ENCODE data around the gene CNST. TPM values are rescaled to one million over a fixed set of nuclear protein-coding genes. Genes with fewer than 3 reads are reported as not detected.
"Not testable (repeated sequence)": the region's sequence is repeated elsewhere in the genome, so short reads cannot be mapped to it uniquely, and the experiment has no call there.

The CNST gene
- total RNA-seq, 1 donor = 58.8 TPM

DNA sequence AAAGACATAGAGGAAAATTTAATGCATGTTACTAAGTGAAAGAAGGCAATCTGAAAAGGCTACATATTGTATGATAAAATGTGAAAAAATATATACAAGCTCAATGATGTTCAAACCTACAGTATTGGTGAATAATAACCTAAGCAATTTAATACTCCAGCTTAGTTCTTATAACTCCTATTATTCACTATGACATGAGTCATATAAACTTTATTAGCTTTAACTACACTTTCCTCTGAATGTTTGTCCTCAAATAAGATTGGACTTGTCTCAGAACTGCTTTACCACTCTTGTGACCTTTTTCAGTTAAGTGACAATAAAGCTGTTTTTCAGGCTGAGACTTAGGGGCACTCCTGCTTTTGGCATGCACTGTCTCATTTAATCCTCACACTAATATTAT, 50.9 kb downstream of the CNST start:
- H3K9me3 ChIP-seq (ENCODE audit: low read depth, low read length) = no peaks in the 10 kb centered on the region
- no peaks in the 10 kb centered on the region for H3K4me1 ChIP-seq (ENCODE audit: insufficient read depth, low read length)
- no peaks in the 10 kb centered on the region for H3K27me3 ChIP-seq (ENCODE audit: insufficient read depth, low read length)
- H3K4me3 ChIP-seq (ENCODE audit: low read length) = no peak overlapping the region

DNA sequence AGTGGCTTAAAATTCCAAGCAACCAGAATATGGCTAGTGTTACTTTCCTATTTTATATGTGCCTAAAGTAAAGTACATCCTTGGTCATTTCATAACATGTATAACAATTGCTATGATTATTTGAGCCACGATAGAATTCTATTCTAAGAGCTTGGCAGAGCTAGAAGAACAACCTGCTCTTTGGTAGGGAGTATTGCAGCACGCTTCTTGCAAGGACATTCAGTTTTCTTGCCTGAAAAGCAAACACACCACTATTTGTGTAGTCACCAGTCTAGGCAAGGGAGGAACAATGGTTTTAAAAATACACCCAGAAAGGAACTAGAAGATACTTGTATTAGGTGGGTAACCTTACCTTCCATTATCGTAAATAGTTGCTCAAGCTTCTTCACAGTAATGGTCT, 51.5 kb downstream of the CNST start:
- Histone ChIP-seq H3K4me3 (ENCODE audit: low read length) (no peak overlapping the region), H3K4me1 (ENCODE audit: insufficient read depth, low read length) (no peaks in the 10 kb centered on the region), H3K9me3 (ENCODE audit: low read depth, low read length) (no peaks in the 10 kb centered on the region), H3K27me3 (ENCODE audit: insufficient read depth, low read length) (no peaks in the 10 kb centered on the region)

DNA sequence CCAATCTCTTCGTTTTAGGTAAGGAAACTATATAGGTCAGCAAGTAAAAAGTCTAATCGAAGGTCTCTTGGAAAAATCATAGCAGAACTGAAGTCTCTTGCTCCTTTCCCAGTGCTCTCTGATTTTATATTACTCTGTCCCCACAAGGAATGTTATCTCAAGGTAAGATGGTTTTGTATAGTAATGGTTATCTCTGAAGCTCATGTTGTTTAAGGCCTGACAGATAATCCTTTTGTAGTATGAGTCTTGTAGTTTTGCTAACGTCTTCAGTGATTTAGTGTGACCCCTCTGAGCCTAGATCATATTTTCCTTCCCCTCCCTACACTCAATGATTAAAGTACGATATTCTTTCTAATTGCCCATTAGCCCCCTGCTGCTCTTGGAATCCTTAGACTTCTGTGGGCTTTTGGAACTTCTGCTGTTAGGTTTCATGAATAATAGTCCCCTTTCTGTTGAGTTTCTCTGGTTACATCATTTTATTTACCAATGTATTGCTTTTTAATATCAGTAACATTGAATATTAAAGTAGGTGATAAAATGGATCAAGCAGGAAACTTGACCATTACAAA, 52.1 kb downstream of the CNST start:
- Histone ChIP-seq H3K4me1 (ENCODE audit: insufficient read depth, low read length) (no peaks in the 10 kb centered on the region), H3K27me3 (ENCODE audit: insufficient read depth, low read length) (no peaks in the 10 kb centered on the region), H3K4me3 (ENCODE audit: low read length) (no peak overlapping the region), H3K9me3 (ENCODE audit: low read depth, low read length) (no peaks in the 10 kb centered on the region)

DNA sequence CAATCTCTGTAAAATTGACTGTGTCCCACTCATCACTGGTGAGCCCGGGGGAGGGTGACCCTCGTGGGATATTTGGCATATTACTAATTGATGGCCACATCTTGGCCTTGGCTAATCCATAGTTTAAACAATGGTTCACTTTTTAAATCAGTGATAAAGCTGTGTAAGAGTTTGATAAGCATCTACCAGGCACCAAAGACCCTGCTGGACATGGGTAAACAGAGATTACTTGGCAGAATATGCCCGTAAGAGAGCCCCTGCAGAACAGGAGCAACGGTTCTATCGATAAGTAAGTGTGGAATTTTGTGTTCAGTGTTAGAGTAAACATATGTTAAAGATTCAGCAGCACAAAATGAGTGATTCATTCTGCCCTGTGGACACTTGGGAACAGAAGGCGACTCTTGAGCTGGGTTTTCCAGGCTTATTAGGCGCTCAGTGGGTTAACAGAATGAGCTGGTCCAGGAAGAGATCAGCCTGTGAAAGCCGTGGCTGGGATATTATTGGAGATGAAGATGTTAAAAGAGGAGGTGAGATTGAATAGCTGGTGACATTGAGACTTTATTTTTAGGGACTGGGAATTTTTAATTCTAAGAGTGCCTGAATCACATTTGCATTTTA, 55.9 kb downstream of the CNST start:
- no peaks in the 10 kb centered on the region for H3K4me1 ChIP-seq (ENCODE audit: insufficient read depth, low read length)
- no peak overlapping the region for H3K4me3 ChIP-seq (ENCODE audit: low read length)
- no peaks in the 10 kb centered on the region for H3K9me3 ChIP-seq (ENCODE audit: low read depth, low read length)
- no peaks in the 10 kb centered on the region for H3K27me3 ChIP-seq (ENCODE audit: insufficient read depth, low read length)

DNA sequence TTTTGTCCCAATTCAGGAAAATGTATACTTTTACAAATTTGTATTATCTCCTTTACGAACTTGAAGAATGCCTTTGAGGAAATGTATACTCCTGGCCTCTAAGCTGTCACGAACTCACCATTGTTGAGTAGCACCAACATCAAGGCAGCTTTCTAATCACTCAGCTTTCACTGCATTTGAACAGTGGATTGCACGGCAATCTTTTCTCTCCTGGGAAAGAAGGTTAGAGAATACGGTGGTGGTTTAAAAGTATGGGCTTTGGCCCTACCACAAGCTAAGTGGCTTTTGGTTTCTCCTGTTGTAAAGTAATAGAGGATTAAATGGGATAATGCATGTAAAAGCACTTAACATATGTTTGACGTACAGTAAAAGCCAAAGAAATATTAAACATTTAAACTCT, 57.8 kb downstream of the CNST start:
- no peak overlapping the region for H3K4me3 ChIP-seq (ENCODE audit: low read length)
- no peaks in the 10 kb centered on the region for H3K27me3 ChIP-seq (ENCODE audit: insufficient read depth, low read length)
- no peaks in the 10 kb centered on the region for H3K9me3 ChIP-seq (ENCODE audit: low read depth, low read length)
- H3K4me1 ChIP-seq (ENCODE audit: insufficient read depth, low read length) = no peaks in the 10 kb centered on the region

DNA sequence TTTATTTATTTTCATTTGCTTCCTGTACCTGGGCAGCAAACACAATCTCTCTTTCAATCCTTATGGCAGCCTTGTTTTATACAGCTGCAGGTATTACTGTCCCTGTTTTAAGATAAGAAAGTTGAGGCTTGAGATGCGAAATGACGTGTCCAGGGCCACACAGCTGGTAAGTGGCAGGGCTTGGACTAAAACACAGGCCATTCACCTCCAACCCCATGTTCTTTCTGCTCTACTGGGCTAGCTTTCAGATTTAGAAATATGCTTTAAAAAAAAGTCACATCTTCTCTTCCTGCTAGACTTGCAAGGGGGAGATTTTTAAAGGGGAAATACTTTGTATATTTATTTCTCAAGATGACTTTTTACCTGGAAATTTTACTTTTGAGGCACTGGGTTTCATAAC, 62.8 kb downstream of the CNST start:
- Histone ChIP-seq H3K9me3 (ENCODE audit: low read depth, low read length) (no peaks in the 10 kb centered on the region), H3K4me3 (ENCODE audit: low read length) (no peak overlapping the region), H3K27me3 (ENCODE audit: insufficient read depth, low read length) (no peaks in the 10 kb centered on the region), H3K4me1 (ENCODE audit: insufficient read depth, low read length) (no peaks in the 10 kb centered on the region)

DNA sequence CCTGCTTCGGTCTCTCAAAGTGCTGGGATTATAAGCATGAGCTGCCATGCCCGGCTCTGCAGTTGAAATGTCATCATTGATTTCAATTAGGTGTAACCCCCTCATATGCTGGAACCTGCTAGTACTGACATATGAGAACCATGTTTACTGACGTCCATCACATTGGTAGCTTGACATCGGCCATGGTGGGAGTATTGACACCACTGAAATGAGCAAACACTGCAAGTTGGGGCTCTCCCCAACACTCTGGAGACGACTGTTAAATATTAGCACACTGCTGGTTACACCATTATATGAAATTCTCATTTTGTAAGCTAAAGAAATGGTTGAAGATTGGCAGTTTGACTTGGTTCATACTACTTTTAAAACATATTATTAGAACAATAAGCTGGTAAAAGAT, 63.7 kb downstream of the CNST start:
- Histone ChIP-seq H3K9me3 (ENCODE audit: low read depth, low read length) (no peaks in the 10 kb centered on the region), H3K4me1 (ENCODE audit: insufficient read depth, low read length) (no peaks in the 10 kb centered on the region), H3K27me3 (ENCODE audit: insufficient read depth, low read length) (no peaks in the 10 kb centered on the region), H3K4me3 (ENCODE audit: low read length) (no peak overlapping the region)

DNA sequence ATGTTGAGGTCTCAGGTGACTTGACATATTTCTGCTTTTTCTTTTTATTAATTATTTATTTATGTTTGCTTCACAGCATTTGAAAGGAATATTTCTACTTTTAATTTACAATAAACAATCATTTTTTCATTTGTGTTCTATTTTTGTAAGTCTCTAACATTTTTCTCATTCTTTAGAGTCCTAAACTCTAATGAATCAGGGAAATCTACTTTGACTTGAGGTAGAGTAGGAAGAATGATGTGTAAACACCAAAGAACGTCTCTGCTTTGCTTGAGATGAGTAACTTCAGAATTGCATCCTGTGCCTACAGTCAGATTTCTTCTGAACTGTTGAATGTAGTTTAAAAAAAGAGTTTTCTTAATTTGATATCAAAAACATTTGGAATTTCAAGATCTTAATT, 65.2 kb downstream of the CNST start:
- no peaks in the 10 kb centered on the region for H3K9me3 ChIP-seq (ENCODE audit: low read depth, low read length)
- H3K4me1 ChIP-seq (ENCODE audit: insufficient read depth, low read length) = no peaks in the 10 kb centered on the region
- H3K27me3 ChIP-seq (ENCODE audit: insufficient read depth, low read length) = no peaks in the 10 kb centered on the region
- no peak overlapping the region for H3K4me3 ChIP-seq (ENCODE audit: low read length)

DNA sequence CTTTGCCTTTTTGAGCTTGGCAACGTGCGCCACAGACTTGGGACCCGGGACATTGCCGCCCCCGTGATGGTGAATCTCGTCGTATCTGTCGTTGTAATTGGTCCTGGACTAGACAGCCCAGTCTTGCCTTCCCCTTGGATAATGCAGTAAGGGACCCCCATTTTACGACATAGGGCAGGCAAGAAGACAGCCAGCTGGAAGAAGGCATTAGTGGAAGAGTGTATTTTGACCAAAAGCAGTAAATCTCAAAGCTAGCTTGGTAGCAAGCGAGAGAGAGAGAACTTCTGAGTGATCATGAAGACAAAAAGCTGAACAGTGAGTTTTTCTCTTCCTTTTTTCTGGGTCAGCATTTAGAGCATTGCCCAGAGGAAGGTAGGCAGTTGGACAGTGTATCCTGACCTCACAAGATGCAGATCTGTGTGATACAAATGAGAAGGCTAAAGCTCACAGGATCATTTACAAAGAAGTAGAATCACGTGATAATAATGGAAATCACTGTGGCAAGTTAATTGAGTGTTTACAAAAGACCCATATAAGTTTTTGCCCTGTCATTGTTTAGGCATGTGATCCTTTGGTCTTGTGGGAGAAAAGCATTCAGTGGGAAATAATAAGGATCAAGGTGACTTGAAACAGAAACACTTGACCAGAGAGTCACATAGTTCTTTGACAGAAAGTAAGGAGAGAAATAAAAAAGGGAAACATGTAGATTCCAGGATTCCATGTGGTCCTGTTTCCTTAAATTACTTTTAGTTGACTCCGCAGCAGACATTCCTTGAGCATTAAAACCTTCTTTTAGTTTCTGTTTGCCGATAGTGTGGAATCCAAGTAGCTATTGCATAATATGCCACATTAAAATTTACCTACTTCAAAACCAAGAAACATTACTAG, 66.3 kb downstream of the CNST start:
- Histone ChIP-seq H3K4me1 (ENCODE audit: insufficient read depth, low read length) (no peaks in the 10 kb centered on the region), H3K9me3 (ENCODE audit: low read depth, low read length) (no peaks in the 10 kb centered on the region), H3K4me3 (ENCODE audit: low read length) (no peak overlapping the region), H3K27me3 (ENCODE audit: insufficient read depth, low read length) (no peaks in the 10 kb centered on the region)

DNA sequence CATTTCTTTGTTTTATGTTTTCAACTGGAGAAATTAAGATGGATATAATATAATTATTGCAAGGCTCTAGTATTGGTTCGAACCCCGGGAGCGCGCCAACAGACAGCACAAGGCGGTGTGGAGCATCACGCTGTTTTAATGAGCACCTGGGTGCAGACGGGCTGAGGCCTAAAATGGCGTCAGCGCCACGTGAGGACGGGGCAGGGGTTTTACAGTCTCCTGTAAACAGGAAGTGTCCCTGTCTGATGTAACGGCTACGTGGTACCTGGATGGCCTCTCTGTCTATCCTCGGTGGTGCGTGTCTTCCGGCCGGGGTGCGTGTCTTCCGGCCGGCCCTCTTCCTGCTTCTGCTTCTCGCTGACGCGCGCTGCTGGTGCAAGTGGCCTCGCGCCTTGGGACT, 68.4 kb downstream of the CNST start:
- not testable (repeated sequence) for H3K9me3 ChIP-seq (ENCODE audit: low read depth, low read length); H3K4me3 ChIP-seq (ENCODE audit: low read length); H3K4me1 ChIP-seq (ENCODE audit: insufficient read depth, low read length)

DNA sequence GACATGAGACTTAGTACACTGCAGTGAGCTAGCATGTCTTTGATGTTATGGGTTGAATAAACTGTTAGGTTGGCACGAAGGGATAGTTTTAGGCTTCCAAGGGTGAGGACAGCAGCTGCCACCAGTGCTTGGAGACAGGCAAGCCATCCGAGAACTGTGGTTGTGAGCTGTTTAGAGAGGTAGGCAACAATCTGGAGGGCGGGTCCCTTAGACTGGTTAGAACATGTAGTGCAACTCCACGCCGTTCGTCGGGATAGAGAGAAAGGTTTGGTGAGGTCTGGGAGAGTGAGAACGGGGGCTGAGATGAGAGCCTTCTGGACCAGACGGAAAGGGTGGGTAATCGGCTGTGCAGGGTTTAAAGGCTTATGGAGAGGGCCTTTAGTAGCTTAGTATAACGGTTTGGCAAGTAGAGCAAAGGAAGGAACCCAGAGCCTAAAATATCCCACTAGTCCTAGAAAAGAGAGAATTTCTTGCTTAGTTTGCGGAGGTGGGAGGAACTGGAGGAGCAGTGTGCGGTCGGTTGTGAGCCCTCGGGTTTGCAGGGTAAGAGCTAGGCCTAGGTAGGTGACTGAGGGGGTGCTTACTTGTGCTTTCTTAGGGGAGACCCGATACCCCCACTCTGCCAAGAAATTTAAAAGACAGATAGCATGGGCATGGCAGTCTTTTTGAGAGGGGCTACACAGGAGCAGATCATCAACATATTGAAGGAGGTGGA, 72.8 kb downstream of the CNST start:
- Histone ChIP-seq H3K9me3 (ENCODE audit: low read depth, low read length) (no peaks in the 10 kb centered on the region), H3K4me1 (ENCODE audit: insufficient read depth, low read length) (no peaks in the 10 kb centered on the region), H3K27me3 (ENCODE audit: insufficient read depth, low read length) (no peaks in the 10 kb centered on the region), H3K4me3 (ENCODE audit: low read length) (no peak overlapping the region)

More for the DNA sequence above, 68.4 kb downstream of the CNST start:
- H3K27me3 ChIP-seq (ENCODE audit: insufficient read depth, low read length) = not testable (repeated sequence)

DNA sequence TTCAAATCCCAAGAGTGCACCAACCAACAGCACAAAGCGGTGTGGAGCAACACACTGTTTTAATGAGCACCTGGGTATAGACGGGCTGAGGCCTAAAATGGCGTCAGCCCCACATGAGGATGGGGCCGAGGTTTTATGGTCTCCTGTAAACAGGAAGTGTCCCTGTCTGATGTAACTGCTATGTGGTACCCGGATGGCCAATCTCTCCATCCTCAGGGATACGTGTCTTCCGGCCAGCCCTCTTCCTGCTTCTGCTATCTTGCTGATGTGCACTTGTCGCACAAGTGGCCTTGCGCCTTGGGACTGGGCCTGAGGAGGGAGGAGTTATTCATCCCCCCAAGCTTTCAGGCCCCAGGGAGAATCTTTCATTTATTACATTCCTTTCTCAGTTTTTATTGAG, 73.5 kb downstream of the CNST start:
- no peaks in the 10 kb centered on the region for H3K4me1 ChIP-seq (ENCODE audit: insufficient read depth, low read length)

DNA sequence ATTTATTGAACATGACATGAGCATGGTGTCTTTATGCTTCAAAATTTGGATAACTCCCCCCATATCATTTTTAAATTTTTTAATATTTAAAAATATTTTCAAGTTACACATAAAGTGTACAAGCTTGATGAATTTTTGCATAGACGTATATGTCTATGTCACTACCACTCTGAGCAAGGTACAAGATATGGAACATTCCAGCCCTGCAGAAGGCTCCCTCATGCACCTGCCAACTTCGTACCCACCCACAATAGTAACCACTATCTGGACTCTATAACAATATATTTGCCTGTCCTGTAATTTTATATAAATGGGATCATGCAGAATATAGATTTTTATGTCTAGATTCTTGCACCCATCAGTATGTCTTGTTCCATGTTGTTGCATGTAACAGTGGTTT, 74.5 kb downstream of the CNST start:
- Histone ChIP-seq H3K4me3 (ENCODE audit: low read length) (no peak overlapping the region), H3K9me3 (ENCODE audit: low read depth, low read length) (no peaks in the 10 kb centered on the region), H3K27me3 (ENCODE audit: insufficient read depth, low read length) (no peaks in the 10 kb centered on the region), H3K4me1 (ENCODE audit: insufficient read depth, low read length) (no peaks in the 10 kb centered on the region)

More for the DNA sequence above, 73.5 kb downstream of the CNST start:
- Histone ChIP-seq H3K27me3 (ENCODE audit: insufficient read depth, low read length) (no peaks in the 10 kb centered on the region), H3K9me3 (ENCODE audit: low read depth, low read length) (no peaks in the 10 kb centered on the region), H3K4me3 (ENCODE audit: low read length) (no peak overlapping the region)

DNA sequence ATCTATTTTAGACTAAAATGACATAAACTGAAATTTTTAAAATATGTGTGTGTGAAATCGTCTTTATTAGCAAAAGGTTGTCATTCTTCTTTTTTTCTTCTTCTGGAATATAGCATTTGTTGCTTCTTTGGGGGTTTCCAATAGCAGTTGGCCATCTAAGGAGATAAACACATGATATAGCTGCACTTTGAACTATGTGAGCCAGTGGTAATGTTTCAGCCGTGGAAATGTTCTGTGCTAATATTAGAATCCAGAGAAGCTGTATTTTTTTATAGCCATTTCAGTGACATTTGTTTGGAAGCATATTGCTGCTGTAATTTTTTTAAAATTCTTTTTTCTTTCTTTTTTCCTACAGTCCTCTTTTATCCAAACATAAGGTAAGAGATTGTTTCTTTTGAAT, 75.1 kb downstream of the CNST start:
- no peaks in the 10 kb centered on the region for H3K4me1 ChIP-seq (ENCODE audit: insufficient read depth, low read length)
- H3K9me3 ChIP-seq (ENCODE audit: low read depth, low read length) = no peaks in the 10 kb centered on the region
- no peak overlapping the region for H3K4me3 ChIP-seq (ENCODE audit: low read length)
- no peaks in the 10 kb centered on the region for H3K27me3 ChIP-seq (ENCODE audit: insufficient read depth, low read length)

DNA sequence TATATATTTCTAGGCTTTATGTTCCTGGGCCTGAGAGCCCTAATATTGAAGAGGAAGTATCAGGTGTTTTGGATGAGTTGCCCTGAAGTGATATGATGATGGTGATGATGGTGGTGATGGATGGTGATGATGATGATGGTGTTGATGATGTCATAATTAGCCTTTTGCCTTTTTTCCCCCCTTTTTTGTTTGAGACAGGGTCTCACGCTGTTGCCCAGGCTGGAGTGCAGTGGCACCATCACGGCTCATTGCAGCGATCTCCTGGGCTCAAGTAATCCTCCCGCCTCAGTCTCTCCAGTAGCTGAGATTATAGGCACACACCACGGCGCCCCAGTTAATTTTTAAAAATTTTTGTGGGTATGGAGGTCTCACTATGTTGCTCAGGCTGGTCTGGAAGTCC, 76.5 kb downstream of the CNST start:
- no peaks in the 10 kb centered on the region for H3K9me3 ChIP-seq (ENCODE audit: low read depth, low read length)
- H3K27me3 ChIP-seq (ENCODE audit: insufficient read depth, low read length) = no peaks in the 10 kb centered on the region
- no peak overlapping the region for H3K4me3 ChIP-seq (ENCODE audit: low read length)
- no peaks in the 10 kb centered on the region for H3K4me1 ChIP-seq (ENCODE audit: insufficient read depth, low read length)

Measured in mononuclear cell (primary cell).